OCI-M1 (cell line): Measurements from ENCODE around the gene PBRM1.
A peak's percentile ranks its signal among the peaks of the same experiment; 100 is the strongest.

Source experiments
- DNase-seq: peaks from one replicate; lab custom pipeline; 2025; lab: John Stamatoyannopoulos, UW

PBRM1 gene

DNA sequence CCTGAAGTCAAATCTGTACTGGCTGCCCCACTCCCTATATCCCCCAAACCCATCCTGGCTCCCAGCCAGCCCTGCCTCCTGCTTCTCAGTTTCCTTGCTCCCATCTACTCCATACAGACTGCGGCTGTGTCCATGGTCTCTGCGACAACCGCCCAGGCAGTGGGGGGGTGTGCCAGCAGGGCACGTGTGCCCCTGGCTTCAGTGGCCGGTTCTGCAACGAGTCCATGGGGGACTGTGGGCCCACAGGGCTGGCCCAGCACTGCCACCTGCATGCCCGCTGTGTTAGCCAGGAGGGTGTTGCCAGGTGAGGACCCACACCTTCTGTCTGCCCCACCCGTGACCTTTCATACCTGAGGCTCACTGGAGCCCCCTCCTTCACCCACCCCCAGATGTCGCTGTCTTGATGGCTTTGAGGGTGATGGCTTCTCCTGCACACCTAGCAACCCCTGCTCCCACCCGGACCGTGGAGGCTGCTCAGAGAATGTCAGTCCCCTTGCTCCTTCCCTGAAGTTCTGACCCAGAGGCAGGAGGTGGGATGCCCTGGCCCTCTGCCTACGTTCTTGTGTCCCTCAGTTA is 175.9 kb downstream of the PBRM1 start:
- DNase-seq = no peak

DNA sequence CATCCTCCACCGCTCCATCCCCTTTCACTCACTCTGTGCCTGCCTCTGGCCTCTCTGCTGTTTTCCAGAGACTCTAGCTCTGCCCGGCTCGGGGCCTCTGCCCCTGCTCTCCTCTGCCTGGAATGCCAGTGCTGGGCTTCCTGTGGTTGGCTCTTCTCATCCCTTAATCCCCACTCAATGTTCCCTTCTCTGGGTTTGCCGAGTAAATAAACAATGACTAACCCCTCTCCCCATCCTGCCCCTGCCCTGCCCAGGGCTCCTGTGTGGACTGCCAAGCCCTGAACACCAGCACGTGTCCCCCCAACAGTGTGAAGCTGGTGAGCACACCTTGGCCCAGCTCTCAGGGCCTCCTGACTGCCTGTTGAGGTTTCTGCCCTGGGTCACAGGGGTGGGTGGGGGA is 178.4 kb downstream of the PBRM1 start:
- DNase-seq = no peak

DNA sequence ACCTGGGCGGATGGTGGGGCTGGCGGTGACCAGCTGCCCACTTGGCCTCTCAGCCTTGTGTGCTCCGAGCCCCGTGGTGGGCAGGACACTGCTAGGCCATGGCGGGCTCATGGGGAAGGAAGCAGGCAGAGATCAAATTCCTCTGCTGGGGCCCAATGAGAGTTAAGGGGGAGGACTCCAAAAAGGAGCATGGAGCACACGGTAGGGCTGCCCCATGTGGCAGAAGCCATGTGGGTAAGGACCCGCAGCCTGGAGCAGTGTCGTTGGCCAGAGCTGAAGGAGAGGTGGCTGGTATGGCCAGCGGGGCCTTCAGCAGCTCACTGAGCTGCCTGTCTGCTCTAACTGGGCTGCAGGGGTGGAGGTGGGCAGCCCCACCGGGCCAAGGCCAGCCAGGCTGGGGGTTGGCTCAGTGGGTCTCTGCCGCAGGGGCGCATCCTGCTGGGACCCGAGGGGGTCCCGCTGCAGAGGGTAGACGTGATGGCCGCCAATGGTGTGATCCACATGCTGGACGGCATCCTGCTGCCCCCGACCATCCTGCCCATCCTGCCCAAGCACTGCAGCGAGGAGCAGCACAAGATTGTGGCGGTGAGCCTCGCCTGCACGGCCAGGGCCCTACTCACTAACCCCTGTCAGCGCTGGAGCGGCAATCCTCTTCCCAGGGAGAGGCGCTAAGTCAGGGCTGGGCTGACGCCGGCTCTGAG is 179.3 kb downstream of the PBRM1 start:
- DNase-seq = no peak

DNA sequence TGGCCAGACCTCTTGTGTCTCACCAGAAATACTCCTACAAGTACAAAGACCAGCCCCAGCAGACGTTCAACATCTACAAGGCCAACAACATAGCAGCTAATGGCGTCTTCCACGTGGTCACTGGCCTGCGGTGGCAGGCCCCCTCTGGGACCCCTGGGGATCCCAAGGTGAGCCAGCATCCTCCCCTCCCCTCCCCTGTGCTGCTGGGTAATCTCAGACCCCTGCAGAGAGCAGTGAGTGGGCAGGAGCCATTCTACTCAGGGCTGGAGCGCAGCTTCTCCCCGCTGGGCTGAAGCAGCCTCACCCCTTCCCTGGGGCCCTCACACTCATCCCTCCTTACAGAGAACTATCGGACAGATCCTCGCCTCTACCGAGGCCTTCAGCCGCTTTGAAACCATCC is 180.7 kb downstream of the PBRM1 start:
- DNase-seq = no peak

DNA sequence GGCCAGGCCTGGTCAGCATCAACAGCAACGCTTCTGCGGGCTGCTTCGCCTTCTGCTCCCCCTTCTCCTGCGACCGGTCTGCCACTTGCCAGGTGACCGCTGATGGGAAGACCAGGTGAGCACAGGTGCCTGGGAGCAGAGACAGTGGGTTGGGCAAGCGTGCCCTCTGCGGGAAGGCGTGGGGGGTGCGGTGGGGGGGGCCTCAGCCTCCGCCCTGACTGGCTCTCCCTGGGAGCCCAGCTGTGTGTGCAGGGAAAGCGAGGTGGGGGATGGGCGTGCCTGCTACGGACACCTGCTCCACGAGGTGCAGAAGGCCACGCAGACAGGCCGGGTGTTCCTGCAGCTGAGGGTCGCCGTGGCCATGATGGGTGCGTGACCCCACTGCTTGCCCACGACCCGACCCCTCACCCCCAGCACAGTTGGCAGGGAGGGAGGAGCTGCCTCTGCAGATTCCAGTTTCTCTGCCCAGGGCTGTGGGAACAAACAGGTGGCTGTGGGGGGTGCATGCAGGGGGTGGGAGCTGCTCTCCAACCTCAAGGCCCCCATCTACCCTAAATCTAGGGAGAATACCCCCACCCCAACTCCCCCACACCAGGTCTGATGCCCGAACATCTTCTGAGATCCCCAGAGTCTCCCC is 181.8 kb downstream of the PBRM1 start:
- no peak for DNase-seq

DNA sequence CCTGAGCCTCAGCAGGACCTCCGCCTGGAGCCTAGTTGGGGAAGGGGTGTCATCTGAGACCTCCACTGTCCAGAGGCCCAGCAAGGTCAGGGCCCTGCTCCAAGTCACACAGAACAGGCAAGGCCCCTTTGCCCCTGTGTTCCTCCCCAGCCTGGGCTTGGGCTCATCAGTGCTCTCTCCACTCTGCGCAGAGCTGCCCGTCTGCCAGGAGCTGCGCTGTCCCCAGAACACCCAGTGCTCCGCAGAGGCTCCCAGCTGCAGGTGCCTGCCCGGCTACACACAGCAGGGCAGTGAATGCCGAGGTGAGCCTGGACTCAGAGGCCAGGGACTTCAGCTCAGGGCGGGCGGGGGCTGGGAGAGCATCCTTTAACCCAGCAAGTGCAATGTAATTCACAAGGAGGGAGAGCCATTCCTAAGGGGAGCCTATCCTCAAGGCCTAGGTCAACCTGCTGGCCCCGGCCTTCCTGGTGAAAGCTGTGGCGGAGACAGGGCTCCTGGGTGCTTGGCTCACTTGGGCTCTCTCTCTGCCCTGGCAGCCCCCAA is 182.8 kb downstream of the PBRM1 start:
- no peak for DNase-seq

DNA sequence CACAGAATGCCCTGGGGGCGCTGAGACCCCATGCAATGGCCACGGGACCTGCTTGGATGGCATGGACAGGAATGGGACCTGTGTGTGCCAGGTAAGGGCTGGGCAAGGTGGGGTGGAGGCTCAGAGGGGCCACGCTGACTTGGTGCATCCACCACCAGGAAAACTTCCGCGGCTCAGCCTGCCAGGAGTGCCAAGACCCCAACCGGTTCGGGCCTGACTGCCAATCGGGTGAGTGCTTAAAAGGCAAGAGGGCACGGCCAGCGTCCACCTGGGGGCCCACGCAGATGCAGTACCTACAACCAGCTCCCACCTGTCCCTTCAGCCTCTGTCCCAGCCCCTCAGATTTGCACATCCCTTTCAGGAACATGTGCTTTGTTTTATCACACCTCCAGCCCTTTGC is 183.7 kb downstream of the PBRM1 start:
- DNase-seq = no peak

DNA sequence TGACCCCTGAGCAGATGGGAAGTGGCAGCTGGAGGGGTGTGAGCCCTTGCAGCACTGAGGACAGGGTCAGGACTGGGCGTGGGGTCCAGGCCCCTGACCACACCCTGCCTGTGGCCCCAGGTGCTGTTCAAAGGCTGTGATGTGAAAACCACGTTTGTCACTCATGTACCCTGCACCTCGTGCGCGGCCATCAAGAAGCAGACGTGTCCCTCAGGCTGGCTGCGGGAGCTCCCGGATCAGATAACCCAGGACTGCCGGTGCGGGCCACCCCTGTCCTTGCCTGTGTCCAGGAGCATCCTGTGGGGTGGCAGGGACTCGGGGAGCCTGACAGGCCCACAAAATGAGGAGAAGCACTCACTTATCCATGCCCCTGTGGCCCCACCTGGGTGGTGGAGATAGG is 184.7 kb downstream of the PBRM1 start:
- DNase-seq = no peak

DNA sequence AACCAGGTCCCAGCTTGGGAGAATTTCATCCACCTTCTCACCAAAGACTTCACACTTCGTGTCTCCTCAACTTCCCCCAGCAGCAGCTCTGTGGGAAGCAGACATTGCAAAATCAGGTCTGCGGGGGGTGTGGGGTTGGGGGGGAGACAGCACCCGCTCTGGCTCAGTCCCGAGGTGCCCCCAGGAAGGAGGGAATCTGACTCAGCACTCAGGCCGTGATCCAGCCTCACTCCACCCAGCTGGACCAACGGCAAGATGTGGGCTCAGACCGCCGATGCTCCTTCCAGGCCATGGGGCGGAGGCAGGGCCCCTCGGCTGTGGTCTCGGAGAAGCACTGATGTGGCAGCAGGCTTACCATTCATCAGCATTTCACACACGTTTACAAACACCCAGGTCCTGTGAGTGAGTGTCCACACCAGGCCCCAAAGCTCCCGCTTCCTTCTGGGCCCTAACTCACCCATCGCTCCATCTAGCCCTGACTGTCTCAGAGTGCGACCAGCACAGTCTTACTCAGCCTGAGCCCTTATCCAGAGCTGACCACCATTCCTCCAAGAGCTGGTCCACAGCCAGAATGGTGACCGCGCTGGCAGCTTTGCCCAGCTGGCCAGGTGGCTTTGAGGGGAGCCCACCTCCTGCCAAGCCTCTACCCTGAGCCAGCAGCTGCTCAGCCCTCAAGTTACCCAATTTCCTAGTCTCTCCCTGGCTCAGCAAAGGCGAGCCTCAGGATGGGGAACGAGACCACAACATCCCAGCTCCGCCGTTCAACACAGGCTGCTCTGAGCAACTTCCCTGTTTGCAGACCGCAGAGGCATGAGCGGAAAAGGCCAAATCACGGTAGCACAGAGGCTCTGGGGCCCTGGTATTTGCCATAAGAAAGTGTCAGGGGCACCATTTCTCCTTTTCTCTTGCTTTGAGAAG is 187.3 kb downstream of the PBRM1 start:
- peak; percentile 83 for DNase-seq

DNA sequence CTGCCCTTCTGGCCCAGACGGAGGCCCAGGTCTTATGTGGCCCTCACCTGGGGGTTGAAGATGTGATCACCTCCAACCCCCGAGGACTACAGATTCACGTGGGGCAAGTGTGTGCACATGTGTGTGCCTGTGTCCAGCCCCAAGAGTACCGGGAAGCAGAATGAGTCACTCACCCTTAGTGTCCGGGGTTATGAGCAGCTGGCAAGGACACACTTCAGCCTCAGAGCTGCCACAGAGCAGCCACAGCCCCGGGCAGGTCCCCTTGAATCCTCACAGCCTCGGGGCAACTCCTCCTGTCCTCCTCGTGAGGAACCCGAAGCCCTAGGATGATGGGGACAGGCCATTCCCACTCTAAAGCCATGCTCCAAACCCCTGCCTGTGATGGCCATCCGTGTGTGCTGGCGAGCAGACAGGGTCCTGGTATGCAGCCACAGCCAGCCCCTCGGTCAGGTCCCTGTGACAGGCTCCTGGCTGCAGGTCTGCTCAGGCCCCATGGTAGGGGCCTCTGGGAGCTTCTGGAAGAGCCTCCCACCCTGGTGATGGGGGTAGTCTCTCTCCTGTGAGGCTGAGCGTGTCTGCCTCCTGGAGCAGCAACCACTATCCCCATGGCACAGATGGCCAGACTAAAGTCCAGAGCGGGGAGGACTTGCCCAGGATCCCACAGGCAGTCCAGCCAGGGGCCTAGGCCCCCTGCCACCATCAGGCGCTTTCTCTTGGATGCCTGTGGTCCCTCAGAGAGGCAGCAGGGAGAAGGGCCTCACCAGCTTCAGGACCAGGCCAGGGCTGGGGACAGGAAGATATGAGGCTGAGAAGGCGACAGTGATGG is 189.7 kb downstream of the PBRM1 start:
- DNase-seq = no peak
